K562 (cell line): ENCODE results near the gene ACLY.
A peak's percentile ranks its signal among the peaks of the same experiment; 100 is the strongest.

ENCODE experiments used
- CTCF ChIP-seq, 3 experiments: IDR thresholded peaks in 2 of 3; conservative IDR thresholded peaks in 1 of 3; 2 replicates each; pipeline ENCODE4 v1.5.1; 2011 to 2012; ENCODE audit warnings: low read length in 3 of 3, mild to moderate bottlenecking in 3 of 3, control low read depth in 2 of 3, improper control_type of control experiment in 1 of 3, inconsistent platforms in 1 of 3, low read depth in 1 of 3, mixed read lengths in 1 of 3, moderate library complexity in 1 of 3; ENCODE audit not compliant: insufficient read depth in 2 of 3
- MGA ChIP-seq: fragments of 450-650 bp; IDR thresholded peaks from 2 replicates; pipeline ENCODE4 v1.6.1; 2016; ENCODE audit warnings: mild to moderate bottlenecking, moderate library complexity
- NCOA4 ChIP-seq: fragments of 450-650 bp; IDR thresholded peaks from 2 replicates; pipeline ENCODE4 v1.6.1; 2018; ENCODE audit warnings: mild to moderate bottlenecking; ENCODE audit not compliant: partially characterized antibody
- PHF20 ChIP-seq: fragments of 450-650 bp; IDR thresholded peaks from 2 replicates; pipeline ENCODE4 v1.6.1; 2018; ENCODE audit not compliant: partially characterized antibody
- TAF7 ChIP-seq: fragments of 450-650 bp; IDR thresholded peaks from 2 replicates; pipeline ENCODE4 v1.6.1; 2016; ENCODE audit warnings: missing genetic modification characterization, missing compliant biosample characterization
- ZNF146 ChIP-seq: IDR thresholded peaks from one replicate; pipeline ENCODE4 v1.6.1; 2018; ENCODE audit warnings: missing compliant biosample characterization; ENCODE audit not compliant: unreplicated experiment
- TF ChIP-seq, protein P1 (sequence below), 2 experiments: fragments of 200-800 bp in 1 of 2; sonication (Bioruptor generic) in 1 of 2; sonication (generic) in 1 of 2; formaldehyde crosslinking in 1 of 2; IDR thresholded peaks in 1 of 2; conservative IDR thresholded peaks in 1 of 2; 2 replicates each; pipeline versions ENCODE4 v1.5.0 to v1.6.1; 2016 to 2020; ENCODE audit warnings: missing compliant biosample characterization in 1 of 2, missing genetic modification characterization in 1 of 2, missing genetic modification reagents in 1 of 2
- TF ChIP-seq, protein P2 (sequence below), 2 experiments: fragments of 450-650 bp; formaldehyde crosslinking in 1 of 2; IDR thresholded peaks; 2 replicates each; pipeline versions ENCODE4 v1.4.0 to v1.6.1; 2014 to 2020; ENCODE audit warnings: mild to moderate bottlenecking in 2 of 2, borderline replicate concordance in 1 of 2, low read depth in 1 of 2

GRCh38 chr17:41869426-41869825 lies 49.3 kb downstream of the ACLY start:
- TF ChIP-seq, protein P1, sequence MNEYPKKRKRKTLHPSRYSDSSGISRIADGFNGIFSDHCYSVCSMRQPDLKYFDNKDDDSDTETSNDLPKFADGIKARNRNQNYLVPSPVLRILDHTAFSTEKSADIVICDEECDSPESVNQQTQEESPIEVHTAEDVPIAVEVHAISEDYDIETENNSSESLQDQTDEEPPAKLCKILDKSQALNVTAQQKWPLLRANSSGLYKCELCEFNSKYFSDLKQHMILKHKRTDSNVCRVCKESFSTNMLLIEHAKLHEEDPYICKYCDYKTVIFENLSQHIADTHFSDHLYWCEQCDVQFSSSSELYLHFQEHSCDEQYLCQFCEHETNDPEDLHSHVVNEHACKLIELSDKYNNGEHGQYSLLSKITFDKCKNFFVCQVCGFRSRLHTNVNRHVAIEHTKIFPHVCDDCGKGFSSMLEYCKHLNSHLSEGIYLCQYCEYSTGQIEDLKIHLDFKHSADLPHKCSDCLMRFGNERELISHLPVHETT (CRISPR knock-in tag; conservative IDR thresholded peaks at IDR 0.05 in 1 of 2, IDR thresholded peaks at IDR 0.05 in 1 of 2), result no peak
- no peak for TF ChIP-seq TAF7
- TF ChIP-seq NCOA4, result no peak
- TF ChIP-seq MGA, result peak; percentile 21; the same call in 1 of the 2 replicates
- no peak for TF ChIP-seq CTCF (IDR thresholded peaks at IDR 0.05 in 2 of 3, conservative IDR thresholded peaks at IDR 0.05 in 1 of 3; ENCODE audit: insufficient read depth in 2 of 3, low read depth in 1 of 3, low read length in 3 of 3)
- no peak for TF ChIP-seq ZNF146 (CRISPR knock-in tag)
- TF ChIP-seq, protein P2, sequence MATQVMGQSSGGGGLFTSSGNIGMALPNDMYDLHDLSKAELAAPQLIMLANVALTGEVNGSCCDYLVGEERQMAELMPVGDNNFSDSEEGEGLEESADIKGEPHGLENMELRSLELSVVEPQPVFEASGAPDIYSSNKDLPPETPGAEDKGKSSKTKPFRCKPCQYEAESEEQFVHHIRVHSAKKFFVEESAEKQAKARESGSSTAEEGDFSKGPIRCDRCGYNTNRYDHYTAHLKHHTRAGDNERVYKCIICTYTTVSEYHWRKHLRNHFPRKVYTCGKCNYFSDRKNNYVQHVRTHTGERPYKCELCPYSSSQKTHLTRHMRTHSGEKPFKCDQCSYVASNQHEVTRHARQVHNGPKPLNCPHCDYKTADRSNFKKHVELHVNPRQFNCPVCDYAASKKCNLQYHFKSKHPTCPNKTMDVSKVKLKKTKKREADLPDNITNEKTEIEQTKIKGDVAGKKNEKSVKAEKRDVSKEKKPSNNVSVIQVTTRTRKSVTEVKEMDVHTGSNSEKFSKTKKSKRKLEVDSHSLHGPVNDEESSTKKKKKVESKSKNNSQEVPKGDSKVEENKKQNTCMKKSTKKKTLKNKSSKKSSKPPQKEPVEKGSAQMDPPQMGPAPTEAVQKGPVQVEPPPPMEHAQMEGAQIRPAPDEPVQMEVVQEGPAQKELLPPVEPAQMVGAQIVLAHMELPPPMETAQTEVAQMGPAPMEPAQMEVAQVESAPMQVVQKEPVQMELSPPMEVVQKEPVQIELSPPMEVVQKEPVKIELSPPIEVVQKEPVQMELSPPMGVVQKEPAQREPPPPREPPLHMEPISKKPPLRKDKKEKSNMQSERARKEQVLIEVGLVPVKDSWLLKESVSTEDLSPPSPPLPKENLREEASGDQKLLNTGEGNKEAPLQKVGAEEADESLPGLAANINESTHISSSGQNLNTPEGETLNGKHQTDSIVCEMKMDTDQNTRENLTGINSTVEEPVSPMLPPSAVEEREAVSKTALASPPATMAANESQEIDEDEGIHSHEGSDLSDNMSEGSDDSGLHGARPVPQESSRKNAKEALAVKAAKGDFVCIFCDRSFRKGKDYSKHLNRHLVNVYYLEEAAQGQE (IDR thresholded peaks at IDR 0.05; ENCODE audit: borderline replicate concordance), result no peak
- TF ChIP-seq, protein P2 (CRISPR knock-in tag; IDR thresholded peaks at IDR 0.05; ENCODE audit: low read depth), result no peak
- no peak for TF ChIP-seq PHF20
